ENCODE results near the gene ANK3. TPM values are rescaled to one million over a fixed set of nuclear protein-coding genes. Genes with fewer than 3 reads are reported as not detected.

ANK3 gene
- polyA plus RNA-seq, 1 experiment = 0.13 TPM

DNA sequence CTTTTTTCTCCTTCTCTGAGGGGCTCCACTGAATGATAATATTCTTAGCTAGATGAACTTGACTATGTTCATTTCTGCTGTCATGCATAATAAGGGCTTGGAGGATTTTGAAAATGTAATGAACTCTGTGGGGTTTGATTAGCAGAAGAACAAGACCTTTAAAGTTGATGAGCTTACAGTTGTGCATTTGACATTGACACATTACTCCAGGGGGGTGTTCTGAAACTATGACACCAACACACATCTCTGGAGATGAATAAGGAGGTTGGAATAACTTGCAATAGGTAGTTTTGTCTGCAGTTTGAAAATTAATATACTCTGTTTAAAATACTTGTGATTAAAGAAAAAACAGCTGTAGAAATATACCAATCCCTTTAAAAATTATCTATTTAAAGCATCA is 80.3 kb downstream of the ANK3 start:
- H3K27me3 ChIP-seq (ENCODE audit: control insufficient read depth, insufficient read depth, low read length) = no peaks in the 10 kb centered on the region
- CTCF ChIA-PET = no interaction called here
- H3K36me3 ChIP-seq (ENCODE audit: control insufficient read depth, insufficient read depth, low read length) = no peaks in the 10 kb centered on the region
- DNase-seq (ENCODE audit: low read depth) = no peak
- TF ChIP-seq, protein P1, sequence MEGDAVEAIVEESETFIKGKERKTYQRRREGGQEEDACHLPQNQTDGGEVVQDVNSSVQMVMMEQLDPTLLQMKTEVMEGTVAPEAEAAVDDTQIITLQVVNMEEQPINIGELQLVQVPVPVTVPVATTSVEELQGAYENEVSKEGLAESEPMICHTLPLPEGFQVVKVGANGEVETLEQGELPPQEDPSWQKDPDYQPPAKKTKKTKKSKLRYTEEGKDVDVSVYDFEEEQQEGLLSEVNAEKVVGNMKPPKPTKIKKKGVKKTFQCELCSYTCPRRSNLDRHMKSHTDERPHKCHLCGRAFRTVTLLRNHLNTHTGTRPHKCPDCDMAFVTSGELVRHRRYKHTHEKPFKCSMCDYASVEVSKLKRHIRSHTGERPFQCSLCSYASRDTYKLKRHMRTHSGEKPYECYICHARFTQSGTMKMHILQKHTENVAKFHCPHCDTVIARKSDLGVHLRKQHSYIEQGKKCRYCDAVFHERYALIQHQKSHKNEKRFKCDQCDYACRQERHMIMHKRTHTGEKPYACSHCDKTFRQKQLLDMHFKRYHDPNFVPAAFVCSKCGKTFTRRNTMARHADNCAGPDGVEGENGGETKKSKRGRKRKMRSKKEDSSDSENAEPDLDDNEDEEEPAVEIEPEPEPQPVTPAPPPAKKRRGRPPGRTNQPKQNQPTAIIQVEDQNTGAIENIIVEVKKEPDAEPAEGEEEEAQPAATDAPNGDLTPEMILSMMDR (IDR thresholded peaks at IDR 0.05; ENCODE audit: insufficient read depth, low read depth, low read length) = no peak
- H3K4me3 ChIP-seq (ENCODE audit: low read depth, low read length) = no peak overlapping the region
- POLR2A ChIA-PET = no interaction called here

DNA sequence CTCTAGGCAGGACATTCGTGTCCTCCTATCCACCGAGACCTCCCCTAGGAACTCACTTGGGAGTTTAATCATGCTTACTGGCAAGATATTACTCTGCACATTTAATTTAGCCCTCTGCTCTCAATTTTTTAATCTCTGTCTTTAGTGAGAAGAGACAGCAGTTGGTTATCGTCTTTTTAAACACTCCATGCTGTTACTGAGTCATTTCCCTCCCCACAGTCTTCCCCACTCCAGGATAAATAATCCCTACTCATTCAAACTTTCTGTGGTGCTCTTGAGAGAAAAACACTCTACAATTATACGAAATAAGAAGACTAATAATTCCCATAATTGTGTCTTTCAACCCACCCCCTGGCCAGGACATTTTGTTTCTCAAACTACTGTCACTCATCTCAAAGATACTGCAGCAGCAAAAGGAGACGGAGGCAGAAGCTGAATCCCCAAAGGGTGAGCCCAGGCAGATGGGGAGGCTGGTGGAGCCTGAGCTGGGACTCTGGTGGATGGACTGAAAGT is 84.2 kb downstream of the ANK3 start:
- TF ChIP-seq, protein P1 (IDR thresholded peaks at IDR 0.05; ENCODE audit: insufficient read depth, low read depth, low read length) = no peak
- no peak overlapping the region for H3K4me3 ChIP-seq (ENCODE audit: low read depth, low read length)
- DNase-seq (ENCODE audit: low read depth) = no peak
- ChIA-PET CTCF (interaction anchor here (0.7 to 0.8 kb wide), 2 partner anchors 27 to 31 kb away, joined by 3 read pairs; no protein-coding TSS in a partner anchor), POLR2A (interaction anchor here (0.6 kb wide), 1 partner anchor 979 kb away, joined by 3 read pairs; no protein-coding TSS in a partner anchor)
- no peaks in the 10 kb centered on the region for H3K36me3 ChIP-seq (ENCODE audit: control insufficient read depth, insufficient read depth, low read length)
- no peaks in the 10 kb centered on the region for H3K27me3 ChIP-seq (ENCODE audit: control insufficient read depth, insufficient read depth, low read length)

DNA sequence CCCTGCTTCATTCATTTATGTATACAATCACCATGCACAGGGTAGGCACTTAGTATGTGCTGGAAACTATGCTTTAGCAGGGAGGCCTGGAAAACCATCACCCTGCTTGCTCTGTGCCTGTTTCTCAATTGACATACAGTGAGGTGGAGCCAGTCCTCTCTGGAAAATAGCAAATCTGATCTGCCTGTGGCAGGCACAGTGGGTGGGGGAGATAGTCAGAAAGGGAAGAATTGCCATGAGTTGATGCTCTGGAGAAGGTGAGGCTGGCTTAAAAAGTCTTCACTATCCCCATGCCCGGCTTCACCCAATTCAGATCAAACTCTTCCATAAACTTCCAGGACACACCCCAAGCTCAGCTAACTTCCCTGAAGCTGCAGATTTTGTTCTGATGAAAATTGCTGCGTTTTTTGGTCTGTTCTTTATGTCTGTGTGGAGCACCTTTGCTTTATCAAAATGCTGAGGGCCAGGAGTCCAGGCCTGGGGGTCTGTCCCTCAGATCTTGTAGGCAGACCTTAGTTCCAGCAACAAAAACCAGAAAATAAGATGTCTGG is 84.8 kb downstream of the ANK3 start:
- TF ChIP-seq, protein P1 (IDR thresholded peaks at IDR 0.05; ENCODE audit: insufficient read depth, low read depth, low read length) = no peak
- no peak for DNase-seq (ENCODE audit: low read depth)
- ChIA-PET POLR2A (interaction anchor here (0.6 kb wide), 1 partner anchor 978 kb away, joined by 3 read pairs; no protein-coding TSS in a partner anchor), CTCF (interaction anchor here (0.8 kb wide), 1 partner anchor 26 kb away, joined by 3 read pairs; no protein-coding TSS in a partner anchor)
- H3K36me3 ChIP-seq (ENCODE audit: control insufficient read depth, insufficient read depth, low read length) = no peaks in the 10 kb centered on the region
- no peak overlapping the region for H3K4me3 ChIP-seq (ENCODE audit: low read depth, low read length)
- no peaks in the 10 kb centered on the region for H3K27me3 ChIP-seq (ENCODE audit: control insufficient read depth, insufficient read depth, low read length)

DNA sequence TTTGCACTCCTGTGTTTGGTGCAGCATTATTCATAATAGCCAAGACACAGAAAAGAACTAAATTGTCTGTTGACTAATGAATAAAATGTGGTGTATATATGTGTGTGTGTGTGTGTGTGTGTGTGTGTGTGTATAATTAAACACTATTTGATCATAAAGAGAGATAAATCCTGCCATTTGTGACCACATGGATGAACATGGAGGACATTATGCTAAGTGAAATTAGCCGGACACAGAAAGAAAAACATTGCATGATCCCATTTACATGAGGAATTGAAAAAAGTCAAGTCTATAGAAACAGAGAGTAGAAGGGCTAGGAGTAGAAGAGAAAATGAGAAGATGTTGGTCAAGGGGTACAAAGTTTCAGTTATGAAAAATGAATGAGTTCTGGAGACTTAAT is 85.9 kb downstream of the ANK3 start:
- POLR2A ChIA-PET = no interaction called here

More for the DNA sequence above, 85.9 kb downstream of the ANK3 start:
- TF ChIP-seq, protein P1 (IDR thresholded peaks at IDR 0.05; ENCODE audit: insufficient read depth, low read depth, low read length) = no peak
- Histone ChIP-seq H3K4me3 (ENCODE audit: low read depth, low read length) (no peak overlapping the region), H3K36me3 (ENCODE audit: control insufficient read depth, insufficient read depth, low read length) (no peaks in the 10 kb centered on the region), H3K27me3 (ENCODE audit: control insufficient read depth, insufficient read depth, low read length) (no peaks in the 10 kb centered on the region)
- CTCF ChIA-PET = no interaction called here
- DNase-seq (ENCODE audit: low read depth) = no peak

Data from BJ (cell line).